Kidney epithelial cell (primary cell): ENCODE data around the gene XK. TPM values are rescaled to one million over a fixed set of nuclear protein-coding genes. Genes with fewer than 3 reads are reported as not detected.

Source experiments
- DNase-seq: peaks from one replicate; pipeline ENCODE4 v3.0.0-alpha.2; 2010; ENCODE audit warnings: low read depth
- H3K27me3 ChIP-seq: 2 replicates; pipeline ENCODE4 v1.6.0; 2011; ENCODE audit warnings: low read length; ENCODE audit not compliant: control insufficient read depth, insufficient read depth
- H3K36me3 ChIP-seq: 2 replicates; pipeline ENCODE4 v1.5.1; 2011; ENCODE audit warnings: low read length; ENCODE audit not compliant: control insufficient read depth, insufficient read depth
- H3K4me3 ChIP-seq: 2 replicates; pipeline ENCODE4 v1.5.1; 2011; ENCODE audit warnings: low read depth, mild to moderate bottlenecking, control low read depth, low read length
- total RNA-seq: library from RNA; depleted of rRNA; stranded (reverse); fragments of >200 nt; gene quantifications from 2 replicates; pipeline ENCODE4 v1.2.3, GENCODE V29; 2015
- TF ChIP-seq, protein P1 (sequence below): IDR thresholded peaks from 2 replicates; pipeline ENCODE4 v1.5.1; 2011; ENCODE audit warnings: mild to moderate bottlenecking, moderate library complexity, low read length, control low read depth, inconsistent platforms; ENCODE audit not compliant: insufficient read depth, poor library complexity, severe bottlenecking

The XK gene
- total RNA-seq, 1 donor from 2014 or later = 1.1 TPM

- no peaks in the 10 kb centered on the region for H3K27me3 ChIP-seq
- no peaks in the 10 kb centered on the region for H3K36me3 ChIP-seq
- no peak overlapping the region for H3K4me3 ChIP-seq
- TF ChIP-seq, protein P1, sequence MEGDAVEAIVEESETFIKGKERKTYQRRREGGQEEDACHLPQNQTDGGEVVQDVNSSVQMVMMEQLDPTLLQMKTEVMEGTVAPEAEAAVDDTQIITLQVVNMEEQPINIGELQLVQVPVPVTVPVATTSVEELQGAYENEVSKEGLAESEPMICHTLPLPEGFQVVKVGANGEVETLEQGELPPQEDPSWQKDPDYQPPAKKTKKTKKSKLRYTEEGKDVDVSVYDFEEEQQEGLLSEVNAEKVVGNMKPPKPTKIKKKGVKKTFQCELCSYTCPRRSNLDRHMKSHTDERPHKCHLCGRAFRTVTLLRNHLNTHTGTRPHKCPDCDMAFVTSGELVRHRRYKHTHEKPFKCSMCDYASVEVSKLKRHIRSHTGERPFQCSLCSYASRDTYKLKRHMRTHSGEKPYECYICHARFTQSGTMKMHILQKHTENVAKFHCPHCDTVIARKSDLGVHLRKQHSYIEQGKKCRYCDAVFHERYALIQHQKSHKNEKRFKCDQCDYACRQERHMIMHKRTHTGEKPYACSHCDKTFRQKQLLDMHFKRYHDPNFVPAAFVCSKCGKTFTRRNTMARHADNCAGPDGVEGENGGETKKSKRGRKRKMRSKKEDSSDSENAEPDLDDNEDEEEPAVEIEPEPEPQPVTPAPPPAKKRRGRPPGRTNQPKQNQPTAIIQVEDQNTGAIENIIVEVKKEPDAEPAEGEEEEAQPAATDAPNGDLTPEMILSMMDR = no peak
- no peak for DNase-seq
These were observed 618 bp upstream of the XK start for GRCh38 chrX:37684973-37685372.

- no peak for DNase-seq
- TF ChIP-seq, protein P1 = no peak
- Histone ChIP-seq H3K36me3 (no peaks in the 10 kb centered on the region), H3K4me3 (peak overlapping the region; percentile 49), H3K27me3 (no peaks in the 10 kb centered on the region)
These were observed 891 bp downstream of the XK start for GRCh38 chrX:37686369-37686995.

DNA sequence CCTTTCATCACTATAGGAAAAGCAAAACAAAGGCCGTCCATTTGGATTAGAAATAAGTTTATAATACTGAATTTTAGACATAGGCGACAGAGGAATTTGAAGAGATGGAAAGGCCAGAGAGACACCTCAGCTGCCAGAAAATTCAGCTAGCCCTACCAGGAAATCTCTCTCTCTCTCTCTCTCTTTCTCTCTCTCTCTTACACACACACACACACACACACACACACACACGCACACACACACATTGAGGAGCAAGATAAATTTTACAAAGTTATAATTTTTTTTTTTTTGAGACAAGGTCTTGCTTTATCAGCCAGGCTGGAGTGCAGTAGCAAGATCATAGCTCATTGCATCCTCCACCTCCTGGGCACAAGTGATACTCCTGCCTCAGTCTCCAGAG is 1.4 kb downstream of the XK start:
- Histone ChIP-seq H3K36me3 (no peaks in the 10 kb centered on the region), H3K4me3 (no peak overlapping the region), H3K27me3 (no peaks in the 10 kb centered on the region)
- TF ChIP-seq, protein P1 = no peak
- no peak for DNase-seq

DNA sequence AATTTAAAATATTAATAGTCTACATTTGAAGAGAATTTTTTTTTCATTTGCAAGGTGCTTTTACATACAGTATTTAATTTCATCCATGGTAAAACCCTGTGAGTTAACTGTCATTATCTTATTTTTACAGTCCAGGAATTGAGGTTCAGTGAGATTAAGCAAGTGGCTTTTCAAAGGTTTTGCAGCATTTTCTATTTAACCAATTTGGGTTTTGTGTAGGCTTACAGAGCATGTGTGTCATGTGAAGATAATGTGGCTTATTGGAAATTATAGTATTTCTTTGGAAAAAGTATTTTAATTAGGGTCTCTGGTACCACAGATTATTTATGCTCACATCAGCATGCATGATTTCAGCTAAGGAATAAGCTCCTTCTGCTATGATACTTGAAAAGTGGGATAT is 4.5 kb downstream of the XK start:
- H3K4me3 ChIP-seq = no peak overlapping the region
- H3K36me3 ChIP-seq = no peaks in the 10 kb centered on the region
- no peak for DNase-seq
- TF ChIP-seq, protein P1 = no peak
- no peaks in the 10 kb centered on the region for H3K27me3 ChIP-seq

DNA sequence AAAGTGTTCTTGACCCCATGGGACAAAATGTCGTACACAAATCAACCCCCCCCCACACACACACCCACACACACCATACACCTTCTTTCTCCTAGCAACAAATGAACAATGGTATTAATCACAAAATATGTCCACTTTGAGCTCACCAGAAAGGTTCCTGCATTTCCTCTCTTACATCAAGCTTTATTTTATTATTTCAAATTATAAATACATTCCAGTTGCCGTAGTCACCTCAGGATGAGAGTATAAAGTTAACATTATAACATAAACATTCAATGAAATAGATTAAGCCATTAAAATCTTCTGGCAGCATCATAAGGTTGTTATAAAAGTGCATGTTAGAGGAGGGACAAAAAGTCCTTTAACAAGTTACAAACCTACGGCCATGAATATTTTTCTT is 7.3 kb downstream of the XK start:
- no peaks in the 10 kb centered on the region for H3K27me3 ChIP-seq
- H3K36me3 ChIP-seq = no peaks in the 10 kb centered on the region
- no peak overlapping the region for H3K4me3 ChIP-seq
- DNase-seq = no peak
- TF ChIP-seq, protein P1 = no peak

GRCh38 chrX:37697169-37697760 is 11.7 kb downstream of the XK start:
- no peaks in the 10 kb centered on the region for H3K36me3 ChIP-seq
- TF ChIP-seq, protein P1 = no peak
- no peak for DNase-seq
- H3K4me3 ChIP-seq = no peak overlapping the region
- no peaks in the 10 kb centered on the region for H3K27me3 ChIP-seq
